ENCODE data around the gene VIM.

The VIM gene

GRCh38 chr10:17234431-17234945 is 6.4 kb downstream of the VIM start:
- Histone ChIP-seq H3K9me2 (ENCODE audit: low read depth, low read length) (no peaks in the 10 kb centered on the region), H2AFZ (ENCODE audit: low read length) (no peak overlapping the region), H3K4me1 (ENCODE audit: insufficient read depth, low read length, severe bottlenecking) (peaks cover 15% of the 10 kb centered on the region), H3F3A (ENCODE audit: insufficient read depth, low read length) (no peaks in the 10 kb centered on the region), H3K36me3 (ENCODE audit: insufficient read depth, low read length) (no peaks in the 10 kb centered on the region), H3K4me2 (ENCODE audit: low read length) (no peak overlapping the region), H3K9ac (ENCODE audit: low read length) (no peak overlapping the region), H3K27me3 (ENCODE audit: insufficient read depth, low read length) (0 out of 2 replicates have a peak, but pooled peaks cover 4% of the 10 kb centered on the region), H3K27ac (ENCODE audit: low read depth, low read length, poor library complexity, severe bottlenecking) (no peak overlapping the region), H3K4me3 (ENCODE audit: low read depth, low read length, poor library complexity, severe bottlenecking) (no peak overlapping the region), H3K79me2 (ENCODE audit: insufficient read depth, low read length) (no peaks in the 10 kb centered on the region), H3K9me3 (ENCODE audit: low read length) (no peaks in the 10 kb centered on the region), H4K20me1 (ENCODE audit: insufficient read depth, low read length) (no peaks in the 10 kb centered on the region)
- TF ChIP-seq CTCF (IDR thresholded peaks at IDR 0.05; ENCODE audit: low read length) (no peak), EZH2 (IDR thresholded peaks at IDR 0.05; ENCODE audit: borderline replicate concordance, low read length) (no peak)

GRCh38 chr10:17235136-17235535 is 7.1 kb downstream of the VIM start:
- no peak overlapping the region for H3K9ac ChIP-seq (ENCODE audit: low read length)
- no peak overlapping the region for H3K27ac ChIP-seq (ENCODE audit: low read depth, low read length, poor library complexity, severe bottlenecking)
- no peaks in the 10 kb centered on the region for H3K9me2 ChIP-seq (ENCODE audit: low read depth, low read length)
- H3K9me3 ChIP-seq (ENCODE audit: low read length) = no peaks in the 10 kb centered on the region
- H4K20me1 ChIP-seq (ENCODE audit: insufficient read depth, low read length) = no peaks in the 10 kb centered on the region
- no peaks in the 10 kb centered on the region for H3K79me2 ChIP-seq (ENCODE audit: insufficient read depth, low read length)
- H3K27me3 ChIP-seq (ENCODE audit: insufficient read depth, low read length) = 0 out of 2 replicates have a peak, but pooled peaks cover 4% of the 10 kb centered on the region
- H2AFZ ChIP-seq (ENCODE audit: low read length) = no peak overlapping the region
- H3K4me2 ChIP-seq (ENCODE audit: low read length) = no peak overlapping the region
- H3K4me3 ChIP-seq (ENCODE audit: low read depth, low read length, poor library complexity, severe bottlenecking) = no peak overlapping the region
- no peaks in the 10 kb centered on the region for H3F3A ChIP-seq (ENCODE audit: insufficient read depth, low read length)
- H3K36me3 ChIP-seq (ENCODE audit: insufficient read depth, low read length) = no peaks in the 10 kb centered on the region
- H3K4me1 ChIP-seq (ENCODE audit: insufficient read depth, low read length, severe bottlenecking) = peaks cover 9% of the 10 kb centered on the region
- TF ChIP-seq EZH2 (IDR thresholded peaks at IDR 0.05; ENCODE audit: borderline replicate concordance, low read length) (no peak), CTCF (IDR thresholded peaks at IDR 0.05; ENCODE audit: low read length) (0 out of 2 replicates have a peak, but pooled peaks have one; percentile 14)

- Histone ChIP-seq H3K27ac (ENCODE audit: low read depth, low read length, poor library complexity, severe bottlenecking) (no peak overlapping the region), H4K20me1 (ENCODE audit: insufficient read depth, low read length) (no peaks in the 10 kb centered on the region), H3K79me2 (ENCODE audit: insufficient read depth, low read length) (no peaks in the 10 kb centered on the region), H3K9ac (ENCODE audit: low read length) (no peak overlapping the region), H3K4me1 (ENCODE audit: insufficient read depth, low read length, severe bottlenecking) (no peaks in the 10 kb centered on the region), H3F3A (ENCODE audit: insufficient read depth, low read length) (no peaks in the 10 kb centered on the region), H2AFZ (ENCODE audit: low read length) (no peak overlapping the region), H3K9me2 (ENCODE audit: low read depth, low read length) (no peaks in the 10 kb centered on the region), H3K4me2 (ENCODE audit: low read length) (no peak overlapping the region), H3K36me3 (ENCODE audit: insufficient read depth, low read length) (no peaks in the 10 kb centered on the region), H3K27me3 (ENCODE audit: insufficient read depth, low read length) (no peaks in the 10 kb centered on the region), H3K4me3 (ENCODE audit: low read depth, low read length, poor library complexity, severe bottlenecking) (no peak overlapping the region), H3K9me3 (ENCODE audit: low read length) (no peaks in the 10 kb centered on the region)
- TF ChIP-seq EZH2 (IDR thresholded peaks at IDR 0.05; ENCODE audit: borderline replicate concordance, low read length) (no peak), CTCF (IDR thresholded peaks at IDR 0.05; ENCODE audit: low read length) (no peak)
Observed at GRCh38 chr10:17236468-17237148, 8.6 kb downstream of the VIM start.
